ENCODE results near the gene PNMT. TPM values are rescaled to one million over a fixed set of nuclear protein-coding genes. Genes with fewer than 3 reads are reported as not detected.

The PNMT gene
- total and polyA plus RNA-seq, 10 donors = 0.28 to 2.4 (median 0.65) TPM; not detected in 4

GRCh38 chr17:39673335-39674081, 5.3 kb downstream of the PNMT start:
- no peak for TF ChIP-seq CTCF (IDR thresholded peaks at IDR 0.05 in 8 of 11, conservative IDR thresholded peaks at IDR 0.05 in 3 of 11)
- no peak for TF ChIP-seq POLR2A (IDR thresholded peaks at IDR 0.05)
- 79 to 88% (median 81%) methylated on average over 13 of the region's 13 CpGs for WGBS, 5 donors
- H3K9me3 ChIP-seq = no peaks in the 10 kb centered on the region
- H3K27me3 ChIP-seq (replicated peaks in 1 of 7) = peaks cover 4 to 39% (median 27%) of the 10 kb centered on the region in 7 donors
- intact Hi-C loops (cut with DNase I; ENCODE audit: low total_unique reads) = no loop called here
- no peak overlapping the region for H3K4me3 ChIP-seq
- no peak overlapping the region for H3K27ac ChIP-seq
- DNase-seq = peak; percentile 68
- peaks cover 10 to 68% (median 48%) of the 10 kb centered on the region in 6 donors for H3K4me1 ChIP-seq
- H3K36me3 ChIP-seq = peaks cover 0 to 5% (median 0%) of the 10 kb centered on the region in 6 donors

GRCh38 chr17:39674179-39674578, 5.9 kb downstream of the PNMT start:
- no peak overlapping the region for H3K4me3 ChIP-seq
- intact Hi-C loops (cut with DNase I; ENCODE audit: low total_unique reads) = no loop called here
- peaks cover 12 to 68% (median 47%) of the 10 kb centered on the region in 6 donors for H3K4me1 ChIP-seq
- peaks cover 0 to 33% (median 20%) of the 10 kb centered on the region in 7 donors for H3K27me3 ChIP-seq (replicated peaks in 1 of 7)
- peak; percentile 50 for DNase-seq
- no peaks in the 10 kb centered on the region for H3K9me3 ChIP-seq
- WGBS, 5 donors = 83 to 87% (median 85%) methylated on average over 5 of the region's 5 CpGs
- peaks cover 0 to 9% (median 0%) of the 10 kb centered on the region in 6 donors for H3K36me3 ChIP-seq
- TF ChIP-seq POLR2AphosphoS5 (IDR thresholded peaks at IDR 0.05) (no peak), POLR2A (IDR thresholded peaks at IDR 0.05) (no peak), CTCF (IDR thresholded peaks at IDR 0.05 in 8 of 11, conservative IDR thresholded peaks at IDR 0.05 in 3 of 11) (no peak)
- peak overlapping the region in 1 of 8 donors; percentile 90 for H3K27ac ChIP-seq

- Histone ChIP-seq H3K27me3 (replicated peaks in 1 of 7) (peaks cover 0 to 26% (median 14%) of the 10 kb centered on the region in 7 donors), H3K9me3 (no peaks in the 10 kb centered on the region), H3K27ac (peak overlapping the region in 6 of 8 donors; percentile 19 to 90 (median 74)), H3K36me3 (peaks cover 0 to 9% (median 0%) of the 10 kb centered on the region in 6 donors), H3K4me1 (peaks cover 19 to 71% (median 54%) of the 10 kb centered on the region in 6 donors), H3K4me3 (no peak overlapping the region)
- intact Hi-C loops (cut with DNase I; ENCODE audit: low total_unique reads) = no loop called here
- no peak for TF ChIP-seq POLR2AphosphoS5 (IDR thresholded peaks at IDR 0.05)
- TF ChIP-seq CTCF (IDR thresholded peaks at IDR 0.05 in 8 of 11, conservative IDR thresholded peaks at IDR 0.05 in 3 of 11) = no peak
- no peak for TF ChIP-seq POLR2A (IDR thresholded peaks at IDR 0.05)
- peak; percentile 77 for DNase-seq
- 48 to 60% (median 53%) methylated on average over 10 to 11 of the region's 11 CpGs for WGBS, 5 donors
Measured at GRCh38 chr17:39674702-39675389, 6.6 kb downstream of the PNMT start.

Measured in spleen (tissue), 11 donors.